GM12864 (cell line): ENCODE results near the gene VEGFC.

Experiments
- DNase-seq: peaks from one replicate; pipeline ENCODE4 v3.0.0-alpha.2; 2011; ENCODE audit warnings: low read depth
- H3K4me3 ChIP-seq: 2 replicates; pipeline ENCODE4 v1.5.1; 2011; ENCODE audit warnings: mild to moderate bottlenecking, low read depth, low read length, control low read depth
- CTCF ChIP-seq: IDR thresholded peaks from 2 replicates; pipeline ENCODE4 v1.5.1; 2011; ENCODE audit warnings: low read depth, mild to moderate bottlenecking, moderate library complexity, low read length, control low read depth, inconsistent platforms; ENCODE audit errors: missing control alignments

The VEGFC gene

GRCh38 chr4:176834531-176834930 is 41.8 kb upstream of the VEGFC start:
- no peak overlapping the region for H3K4me3 ChIP-seq
- DNase-seq: no peak
- no peak for TF ChIP-seq CTCF

GRCh38 chr4:176833400-176834175 is 40.9 kb upstream of the VEGFC start:
- no peak for DNase-seq
- no peak for TF ChIP-seq CTCF
- no peak overlapping the region for H3K4me3 ChIP-seq

- DNase-seq: no peak
- no peak for TF ChIP-seq CTCF
- no peak overlapping the region for H3K4me3 ChIP-seq
Measured at GRCh38 chr4:176830971-176831370, 38.2 kb upstream of the VEGFC start.

- H3K4me3 ChIP-seq: no peak overlapping the region
- no peak for TF ChIP-seq CTCF
- no peak for DNase-seq
Measured at GRCh38 chr4:176825586-176825985, 32.9 kb upstream of the VEGFC start.

GRCh38 chr4:176824645-176825366 is 32.1 kb upstream of the VEGFC start:
- DNase-seq: no peak
- no peak overlapping the region for H3K4me3 ChIP-seq
- TF ChIP-seq CTCF: no peak

- DNase-seq: no peak
- TF ChIP-seq CTCF: no peak
- no peak overlapping the region for H3K4me3 ChIP-seq
Measured at GRCh38 chr4:176818531-176818930, 25.8 kb upstream of the VEGFC start.
